A673 (cell line): ENCODE data around the gene FAM131B. TPM values are rescaled to one million over a fixed set of nuclear protein-coding genes. Genes with fewer than 3 reads are reported as not detected.

Experiments used
- BruUV-seq: library from RNA; stranded (reverse); fragments of 400-500 nt; replicated peaks from 2 replicates; lab custom pipeline; 2021; lab: Mats Ljungman, UMichigan
- CTCF ChIA-PET: fragments of 300-600 bp; sonication (Branson Sonifier 250); formaldehyde crosslinking; loops from one replicate; lab custom pipeline; 2022; ENCODE audit warnings: antibody characterized with exemption; lab: Charles Lee
- POLR2A ChIA-PET: fragments of 300-600 bp; sonication (Branson Sonifier 250); formaldehyde crosslinking; loops from one replicate; lab custom pipeline; 2022; ENCODE audit warnings: antibody characterized with exemption; ENCODE audit not compliant: low non-redundant PET; lab: Charles Lee
- DNase-seq: peaks from one replicate; pipeline ENCODE4 v3.0.0-alpha.2; 2015; ENCODE audit warnings: low spot score
- H3K27ac ChIP-seq: fragments of 200-600 bp; sonication (generic); 2 replicates; pipeline ENCODE4 v1.5.1; 2016; ENCODE audit warnings: mixed run types, low read depth, mild to moderate bottlenecking, mixed read lengths, antibody characterized with exemption, low read length; ENCODE audit not compliant: poor library complexity, severe bottlenecking
- H3K27me3 ChIP-seq: fragments of 200-600 bp; sonication (generic); replicated peaks from 2 replicates; pipeline ENCODE4 v1.6.1; 2017; ENCODE audit warnings: mixed run types, low read depth, mild to moderate bottlenecking, mixed read lengths, antibody characterized with exemption, low read length; ENCODE audit not compliant: insufficient read depth, poor library complexity
- H3K36me3 ChIP-seq: fragments of 200-600 bp; sonication (generic); 2 replicates; pipeline ENCODE4 v1.6.1; 2016; ENCODE audit warnings: mixed run types, mild to moderate bottlenecking, mixed read lengths, antibody characterized with exemption, low read length; ENCODE audit not compliant: insufficient read depth, poor library complexity, severe bottlenecking
- H3K4me1 ChIP-seq: fragments of 200-600 bp; sonication (generic); 2 replicates; pipeline ENCODE4 v1.6.1; 2017; ENCODE audit warnings: mixed run types, mild to moderate bottlenecking, mixed read lengths, antibody characterized with exemption, low read length; ENCODE audit not compliant: insufficient read depth, poor library complexity, severe bottlenecking
- H3K4me3 ChIP-seq: fragments of 200-600 bp; sonication (generic); 2 replicates; pipeline ENCODE4 v1.5.1; 2016; ENCODE audit warnings: low read depth, mixed run types, mild to moderate bottlenecking, mixed read lengths, low read length; ENCODE audit not compliant: poor library complexity, severe bottlenecking
- H3K9me3 ChIP-seq: fragments of 200-600 bp; sonication (generic); 2 replicates; pipeline ENCODE4 v1.6.1; 2016; ENCODE audit warnings: mixed run types, low read depth, mild to moderate bottlenecking, mixed read lengths, antibody characterized with exemption, low read length; ENCODE audit not compliant: poor library complexity, severe bottlenecking
- CTCF ChIP-seq: fragments of 300-800, 200-600 bp; sonication (generic); conservative IDR thresholded peaks from 2 replicates; pipeline ENCODE4 v1.5.1; 2017; ENCODE audit warnings: low read depth, mild to moderate bottlenecking, antibody characterized with exemption, low read length, moderate library complexity, mixed read lengths
- EZH2 ChIP-seq: fragments of 200-600 bp; sonication (generic); IDR thresholded peaks from 2 replicates; pipeline ENCODE4 v1.6.1; 2017; ENCODE audit warnings: borderline replicate concordance, low read depth, mild to moderate bottlenecking, mixed read lengths, antibody characterized with exemption, low read length; ENCODE audit not compliant: poor library complexity, severe bottlenecking
- intact Hi-C: fragments of 100-400 bp; cut with micrococcal nuclease; formaldehyde crosslinking; loops from one replicate; pipeline ENCODE4 v1.10.0; 2022; ENCODE audit not compliant: unreplicated experiment
- total RNA-seq: library from RNA; stranded (reverse); gene quantifications from 2 replicates; pipeline ENCODE4 v1.2.3, GENCODE V29; 2021

Gene FAM131B
- total RNA-seq, 1 experiment from 2014 or later: 1.9 TPM

DNA sequence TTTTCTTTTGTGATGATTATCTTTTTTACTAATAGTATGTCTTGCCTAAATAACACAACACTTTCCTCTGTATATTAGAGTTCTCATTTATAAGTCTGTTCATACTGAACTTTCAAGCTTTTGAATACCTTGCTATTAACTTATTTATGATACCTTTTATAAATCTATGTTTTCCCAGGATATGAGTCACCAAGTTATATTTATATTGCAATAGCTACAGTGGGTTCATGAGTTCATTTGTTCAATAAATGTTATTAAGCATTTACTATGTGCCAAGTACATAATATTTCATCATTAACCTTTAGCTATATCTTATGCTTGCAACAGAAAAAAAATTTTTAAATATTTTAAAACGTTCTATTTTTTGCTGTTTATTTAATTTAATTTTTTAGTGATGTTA is 28.3 kb downstream of the FAM131B start:
- no peak for DNase-seq
- intact Hi-C loops: no loop called here
- no TSS peak for BruUV-seq
- Histone ChIP-seq H3K27ac (no peak overlapping the region), H3K4me1 (no peaks in the 10 kb centered on the region), H3K36me3 (no peaks in the 10 kb centered on the region), H3K27me3 (peaks cover 8% of the 10 kb centered on the region), H3K4me3 (no peak overlapping the region), H3K9me3 (no peaks in the 10 kb centered on the region)
- TF ChIP-seq CTCF (no peak), EZH2 (no peak)
- ChIA-PET CTCF (no interaction called here), POLR2A (no interaction called here)

DNA sequence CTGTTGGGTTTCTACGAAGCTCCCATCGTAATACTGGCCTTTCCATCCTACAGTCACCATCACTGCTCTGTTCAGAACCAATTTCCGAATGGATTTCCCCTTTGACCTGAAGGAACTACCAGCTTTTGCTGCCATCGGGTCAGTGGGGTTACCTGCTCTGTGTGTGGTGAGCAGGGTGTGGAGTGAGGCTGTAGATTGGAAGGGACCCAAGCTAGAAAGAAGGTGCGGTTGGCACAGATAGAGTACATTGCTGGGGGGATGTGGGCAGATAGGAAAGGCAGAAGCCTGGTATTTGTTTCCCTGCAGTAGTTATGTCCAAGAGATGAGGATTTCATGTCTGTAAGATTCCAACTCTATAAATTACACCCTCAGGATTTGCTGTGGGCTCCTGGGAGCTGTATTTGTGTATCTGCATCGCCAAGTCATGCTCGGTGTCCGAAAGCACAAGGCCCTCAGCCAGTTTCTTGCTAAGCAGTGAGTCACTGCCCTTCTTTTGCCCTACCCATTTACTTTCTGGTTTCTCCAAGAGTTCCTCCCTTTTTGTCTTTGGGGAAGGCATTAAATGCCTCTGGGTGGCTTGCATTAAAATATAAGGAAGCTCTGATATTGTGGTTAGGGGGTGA is 31.2 kb downstream of the FAM131B start:
- H3K4me3 ChIP-seq: no peak overlapping the region
- intact Hi-C loops: no loop called here
- BruUV-seq: no TSS peak
- ChIA-PET POLR2A (no interaction called here), CTCF (no interaction called here)
- H3K27ac ChIP-seq: no peak overlapping the region
- no peaks in the 10 kb centered on the region for H3K9me3 ChIP-seq
- TF ChIP-seq EZH2: no peak
- no peak for TF ChIP-seq CTCF
- DNase-seq: no peak
- no peaks in the 10 kb centered on the region for H3K4me1 ChIP-seq
- H3K27me3 ChIP-seq: no peaks in the 10 kb centered on the region
- no peaks in the 10 kb centered on the region for H3K36me3 ChIP-seq

DNA sequence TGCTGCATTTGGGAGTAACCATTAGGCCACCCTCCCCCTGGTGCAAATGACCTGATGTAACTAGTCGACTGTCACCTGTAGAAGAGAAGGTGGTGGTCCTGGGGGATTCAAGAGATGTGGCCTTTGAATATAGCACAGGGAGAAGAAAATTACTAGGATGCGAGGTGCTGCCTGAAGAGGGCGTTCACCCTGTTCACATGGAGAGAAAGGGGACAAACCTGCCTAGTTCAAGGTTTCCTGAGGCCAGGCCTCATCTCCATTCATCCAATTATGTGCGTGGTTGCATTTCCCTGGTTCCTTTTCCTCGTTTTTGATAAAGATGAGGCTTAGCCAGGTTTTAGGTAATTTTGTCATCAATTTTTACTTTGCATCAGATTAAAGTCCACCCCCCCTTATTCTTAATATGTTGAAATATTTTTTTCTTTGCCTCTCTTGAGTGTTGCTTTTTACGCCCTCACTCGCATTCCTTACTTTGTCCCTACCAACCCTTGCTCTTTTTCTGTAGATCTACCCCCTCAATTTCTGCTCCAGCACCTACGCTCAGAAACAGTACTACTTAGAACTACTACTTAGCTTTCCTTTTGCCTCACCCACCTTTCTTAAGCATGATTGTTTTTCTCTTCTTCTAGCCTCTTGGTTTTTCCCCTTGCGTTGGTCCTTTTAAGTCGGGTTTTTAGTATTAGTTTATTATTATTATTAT is 32.9 kb downstream of the FAM131B start:
- H3K27ac ChIP-seq: no peak overlapping the region
- no peaks in the 10 kb centered on the region for H3K9me3 ChIP-seq
- TF ChIP-seq EZH2 (no peak), CTCF (0 out of 2 replicates have a peak, but pooled peaks have one; percentile 25)
- no TSS peak for BruUV-seq
- CTCF ChIA-PET: no interaction called here
- no peaks in the 10 kb centered on the region for H3K36me3 ChIP-seq
- intact Hi-C loops: no loop called here
- POLR2A ChIA-PET: no interaction called here
- DNase-seq: no peak
- H3K4me1 ChIP-seq: no peaks in the 10 kb centered on the region
- no peaks in the 10 kb centered on the region for H3K27me3 ChIP-seq
- no peak overlapping the region for H3K4me3 ChIP-seq
